K562 (cell line): ENCODE data around the gene MYH6.

Source experiments
- GATA2 ChIP-seq: sonication (generic); formaldehyde crosslinking; IDR thresholded peaks from 2 replicates; pipeline ENCODE4 v1.4.0; 2020; ENCODE audit warnings: mild to moderate bottlenecking, missing genetic modification reagents
- PTTG1 ChIP-seq: fragments of 450-650 bp; IDR thresholded peaks from 2 replicates; pipeline ENCODE4 v1.6.1; 2016; ENCODE audit warnings: low read depth, mild to moderate bottlenecking, missing genetic modification characterization, missing compliant biosample characterization
- TF ChIP-seq, protein P1 (sequence below): sonication (generic); formaldehyde crosslinking; IDR thresholded peaks from 2 replicates; pipeline ENCODE4 v1.9.0; 2022; ENCODE audit warnings: mild to moderate bottlenecking, missing genetic modification reagents

DNA sequence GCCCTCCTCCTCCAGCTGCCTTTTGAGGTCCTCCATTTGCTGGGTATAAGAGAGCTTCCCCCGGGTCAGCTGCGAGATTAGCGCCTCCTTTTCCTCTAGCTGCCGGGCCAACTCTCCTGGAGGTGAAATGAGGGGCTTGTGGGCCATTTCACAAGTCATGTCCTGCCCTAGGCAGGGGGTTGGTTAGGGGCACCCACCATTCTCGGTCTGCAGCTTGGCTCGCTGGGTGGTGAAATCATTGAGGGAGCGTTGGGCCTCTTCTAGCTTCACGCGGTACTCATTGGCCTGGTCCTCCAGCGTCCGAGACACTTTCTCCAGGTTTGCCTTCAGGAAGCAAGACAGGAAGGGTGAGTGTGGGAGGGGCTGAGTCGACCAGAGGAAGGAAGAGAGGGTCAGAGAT is 18.7 kb downstream of the MYH6 start:
- TF ChIP-seq GATA2 (CRISPR knock-in tag) (no peak), PTTG1 (tag) (no peak)
- TF ChIP-seq, protein P1, sequence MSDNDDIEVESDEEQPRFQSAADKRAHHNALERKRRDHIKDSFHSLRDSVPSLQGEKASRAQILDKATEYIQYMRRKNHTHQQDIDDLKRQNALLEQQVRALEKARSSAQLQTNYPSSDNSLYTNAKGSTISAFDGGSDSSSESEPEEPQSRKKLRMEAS: no peak
